PC-3 (cell line): ENCODE data around the gene MISP3. TPM values are rescaled to one million over a fixed set of nuclear protein-coding genes. Genes with fewer than 3 reads are reported as not detected.

Source experiments
- ATAC-seq: fragments of 200-7000 bp; cut with Tn5 transposase; 2 replicates; pipeline ENCODE4 v1.9.1; 2020; ENCODE audit warnings: mild to moderate bottlenecking, moderate library complexity
- BruUV-seq: library from RNA; stranded (reverse); fragments of 400-500 nt; replicated peaks from 2 replicates; lab custom pipeline; 2021; lab: Mats Ljungman, UMichigan
- CTCF ChIA-PET: fragments of 300-600 bp; sonication (Branson Sonifier 250); formaldehyde crosslinking; loops from one replicate; lab custom pipeline; 2022; ENCODE audit warnings: antibody characterized with exemption; lab: Charles Lee
- POLR2A ChIA-PET: fragments of 300-600 bp; sonication (Branson Sonifier 250); formaldehyde crosslinking; loops from one replicate; lab custom pipeline; 2022; ENCODE audit warnings: antibody characterized with exemption; ENCODE audit not compliant: unreplicated experiment; lab: Charles Lee
- DNase-seq: peaks from one replicate; pipeline ENCODE4 v3.0.0-alpha.2; 2015
- H2AFZ ChIP-seq: fragments of 300-600 bp; sonication (generic); 2 replicates; pipeline ENCODE4 v1.6.0; 2016; ENCODE audit warnings: antibody characterized with exemption, low read length
- H3F3A ChIP-seq: fragments of 300-600 bp; sonication (generic); one replicate; pipeline ENCODE4 v1.6.0; 2017; ENCODE audit warnings: antibody characterized with exemption, low read length, control low read depth, mild to moderate bottlenecking; ENCODE audit not compliant: unreplicated experiment
- H3K27ac ChIP-seq: fragments of 300-600 bp; sonication (generic); 2 replicates; pipeline ENCODE4 v1.5.1; 2016; ENCODE audit warnings: mild to moderate bottlenecking, low read length
- H3K27me3 ChIP-seq: fragments of 300-600 bp; sonication (generic); 2 replicates; pipeline ENCODE4 v1.6.1; 2016; ENCODE audit warnings: low read length, mixed read lengths
- H3K36me3 ChIP-seq: fragments of 300-600 bp; sonication (generic); 2 replicates; pipeline ENCODE4 v1.6.1; 2016; ENCODE audit warnings: low read depth, mixed run types, low read length, mixed read lengths
- H3K4me1 ChIP-seq: fragments of 300-600 bp; sonication (generic); 2 replicates; pipeline ENCODE4 v1.5.1; 2016; ENCODE audit warnings: low read length; ENCODE audit not compliant: insufficient read depth
- H3K4me2 ChIP-seq: fragments of 300-600 bp; sonication (generic); 2 replicates; pipeline ENCODE4 v1.6.0; 2016; ENCODE audit warnings: low read length
- H3K4me3 ChIP-seq: fragments of 300-600 bp; sonication (generic); 2 replicates; pipeline ENCODE4 v1.5.1; 2016; ENCODE audit warnings: mild to moderate bottlenecking, low read length, mixed read lengths
- H3K79me2 ChIP-seq: fragments of 300-600 bp; sonication (generic); 2 replicates; pipeline ENCODE4 v1.6.1; 2017; ENCODE audit warnings: low read length, mixed read lengths
- H3K9ac ChIP-seq: fragments of 300-600 bp; sonication (generic); 2 replicates; pipeline ENCODE4 v1.6.0; 2016; ENCODE audit warnings: mild to moderate bottlenecking, low read length
- H3K9me2 ChIP-seq: fragments of 300-600 bp; sonication (generic); replicated peaks from 2 replicates; pipeline ENCODE4 v1.6.1; 2016; ENCODE audit warnings: mixed run types, low read length, mixed read lengths
- H3K9me3 ChIP-seq: fragments of 300-600 bp; sonication (generic); 2 replicates; pipeline ENCODE4 v1.6.1; 2016; ENCODE audit warnings: low read length, mixed read lengths
- H4K20me1 ChIP-seq: fragments of 300-600 bp; sonication (generic); 2 replicates; pipeline ENCODE4 v1.6.1; 2016; ENCODE audit warnings: low read length, mixed read lengths
- EZH2 ChIP-seq: fragments of 300-600 bp; sonication (generic); IDR thresholded peaks from one replicate; pipeline ENCODE4 v1.6.1; 2017; ENCODE audit warnings: antibody characterized with exemption, mild to moderate bottlenecking, low read length; ENCODE audit not compliant: unreplicated experiment
- EZH2phosphoT487 ChIP-seq: fragments of 300-600 bp; sonication (generic); IDR thresholded peaks from 2 replicates; pipeline ENCODE4 v1.6.1; 2018; ENCODE audit warnings: mild to moderate bottlenecking, antibody characterized with exemption, low read length, borderline replicate concordance
- intact Hi-C: fragments of 100-400 bp; cut with micrococcal nuclease; formaldehyde crosslinking; loops from 2 replicates; pipeline ENCODE4 v1.9.0; 2023
- total RNA-seq: library from RNA; depleted of rRNA; stranded (reverse); fragments of >200 nt; gene quantifications from 2 replicates; pipeline ENCODE4 v1.2.3, GENCODE V29; 2014
- TF ChIP-seq, protein P1 (sequence below): fragments of 300-600 bp; sonication (generic); conservative IDR thresholded peaks from 2 replicates; pipeline ENCODE4 v1.5.1; 2017; ENCODE audit warnings: antibody characterized with exemption, low read depth, mild to moderate bottlenecking, low read length

Gene MISP3
- total RNA-seq, 1 experiment from 2014 or later: 6.1 TPM

DNA sequence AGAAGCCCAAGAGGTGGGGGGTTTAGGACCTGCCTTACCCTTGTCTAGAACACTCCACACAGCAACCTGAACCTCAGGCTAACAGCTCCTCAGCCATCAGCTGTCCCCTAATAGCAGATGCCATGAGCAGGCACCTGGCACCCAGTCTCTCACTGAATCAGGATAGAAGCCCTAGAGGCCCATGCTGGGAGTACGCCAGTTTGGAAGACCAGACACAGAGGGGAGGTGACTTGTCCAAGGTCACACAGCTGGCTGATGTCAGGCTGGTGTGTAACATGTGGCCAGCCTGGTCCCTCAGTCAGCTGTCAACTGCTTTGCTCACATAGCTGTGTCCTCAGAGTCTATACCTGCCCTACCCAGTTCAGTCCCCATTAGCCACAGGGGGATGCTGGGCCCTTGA is 30.7 kb downstream of the MISP3 start:
- TF ChIP-seq EZH2phosphoT487 (no peak), EZH2 (no peak)
- TF ChIP-seq, protein P1, sequence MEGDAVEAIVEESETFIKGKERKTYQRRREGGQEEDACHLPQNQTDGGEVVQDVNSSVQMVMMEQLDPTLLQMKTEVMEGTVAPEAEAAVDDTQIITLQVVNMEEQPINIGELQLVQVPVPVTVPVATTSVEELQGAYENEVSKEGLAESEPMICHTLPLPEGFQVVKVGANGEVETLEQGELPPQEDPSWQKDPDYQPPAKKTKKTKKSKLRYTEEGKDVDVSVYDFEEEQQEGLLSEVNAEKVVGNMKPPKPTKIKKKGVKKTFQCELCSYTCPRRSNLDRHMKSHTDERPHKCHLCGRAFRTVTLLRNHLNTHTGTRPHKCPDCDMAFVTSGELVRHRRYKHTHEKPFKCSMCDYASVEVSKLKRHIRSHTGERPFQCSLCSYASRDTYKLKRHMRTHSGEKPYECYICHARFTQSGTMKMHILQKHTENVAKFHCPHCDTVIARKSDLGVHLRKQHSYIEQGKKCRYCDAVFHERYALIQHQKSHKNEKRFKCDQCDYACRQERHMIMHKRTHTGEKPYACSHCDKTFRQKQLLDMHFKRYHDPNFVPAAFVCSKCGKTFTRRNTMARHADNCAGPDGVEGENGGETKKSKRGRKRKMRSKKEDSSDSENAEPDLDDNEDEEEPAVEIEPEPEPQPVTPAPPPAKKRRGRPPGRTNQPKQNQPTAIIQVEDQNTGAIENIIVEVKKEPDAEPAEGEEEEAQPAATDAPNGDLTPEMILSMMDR: no peak

DNA sequence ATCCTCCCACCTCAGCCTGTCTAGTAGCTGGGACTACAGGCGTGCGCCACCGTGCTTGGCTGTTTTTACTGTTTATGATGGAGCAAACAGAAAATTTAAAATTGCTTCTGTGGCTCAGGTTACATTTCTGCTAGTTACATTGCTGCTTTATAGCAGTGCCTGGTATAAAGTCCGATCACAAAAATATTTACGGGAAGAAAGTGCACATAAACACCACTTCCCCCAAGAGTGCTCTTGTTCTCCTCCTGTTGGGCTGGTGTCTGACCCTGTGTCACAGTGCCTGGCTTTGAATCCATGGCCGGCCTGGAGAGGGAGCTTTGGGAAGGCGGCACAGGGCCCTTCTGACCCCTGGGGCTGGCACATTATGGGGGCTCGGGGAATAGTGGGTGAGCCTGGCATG is 33.1 kb downstream of the MISP3 start:
- Histone ChIP-seq H3K79me2 (peaks cover 3% of the 10 kb centered on the region; the same call in 1 of the 2 replicates), H3F3A (no peaks in the 10 kb centered on the region), H3K9me3 (no peaks in the 10 kb centered on the region), H3K27me3 (no peaks in the 10 kb centered on the region), H3K4me2 (no peak overlapping the region), H3K9ac (no peak overlapping the region), H2AFZ (no peak overlapping the region), H3K9me2 (no peaks in the 10 kb centered on the region), H3K4me1 (peaks cover 7% of the 10 kb centered on the region; the same call in 1 of the 2 replicates), H3K36me3 (peaks cover 17% of the 10 kb centered on the region), H4K20me1 (no peaks in the 10 kb centered on the region), H3K4me3 (no peak overlapping the region), H3K27ac (no peak overlapping the region)
- no peak for ATAC-seq
- CTCF ChIA-PET: interaction anchor here (0.6 kb wide), 1 partner anchor 348 kb away, joined by 3 read pairs; no protein-coding TSS in a partner anchor
- POLR2A ChIA-PET: no interaction called here
- DNase-seq: no peak
- TF ChIP-seq EZH2: no peak
- no peak for TF ChIP-seq EZH2phosphoT487
- TF ChIP-seq, protein P1: no peak
- no TSS peak for BruUV-seq
- intact Hi-C loops: no loop called here

More for the DNA sequence above, 30.7 kb downstream of the MISP3 start:
- Histone ChIP-seq H3K4me1 (peaks cover 7% of the 10 kb centered on the region; the same call in 1 of the 2 replicates), H3K79me2 (no peaks in the 10 kb centered on the region), H3K36me3 (peaks cover 20% of the 10 kb centered on the region), H3K27me3 (no peaks in the 10 kb centered on the region), H3F3A (no peaks in the 10 kb centered on the region), H3K4me2 (no peak overlapping the region), H3K27ac (no peak overlapping the region), H4K20me1 (no peaks in the 10 kb centered on the region), H3K9me3 (no peaks in the 10 kb centered on the region), H3K9ac (no peak overlapping the region), H2AFZ (no peak overlapping the region), H3K4me3 (no peak overlapping the region), H3K9me2 (no peaks in the 10 kb centered on the region)
- no peak for DNase-seq
- intact Hi-C loops: no loop called here
- BruUV-seq: no TSS peak
- CTCF ChIA-PET: no interaction called here
- POLR2A ChIA-PET: no interaction called here
- no peak; the same call in 1 of the 2 replicates for ATAC-seq

DNA sequence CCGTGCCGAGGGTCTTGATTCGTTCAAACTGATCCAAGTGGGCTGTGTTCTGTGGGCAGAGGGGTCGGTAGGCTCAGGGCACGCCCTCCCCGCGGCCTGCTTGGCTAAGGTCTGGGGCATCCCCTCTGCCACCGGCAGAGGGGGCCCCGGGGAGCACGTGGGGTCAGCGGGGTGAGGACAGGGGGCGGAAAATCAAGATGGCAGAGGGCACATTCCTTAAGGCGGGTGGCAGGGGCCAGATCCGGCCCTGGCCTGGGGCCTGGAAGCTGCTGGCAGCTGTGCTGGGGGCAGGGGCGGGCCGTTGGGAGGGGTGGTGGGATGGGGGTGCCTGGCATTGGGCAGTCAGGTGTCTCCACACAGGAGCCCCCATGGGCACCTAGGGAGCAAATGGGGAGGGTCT is 34.3 kb downstream of the MISP3 start:
- Histone ChIP-seq H3K4me3 (no peak overlapping the region), H3K9ac (no peak overlapping the region), H3K79me2 (peaks cover 3% of the 10 kb centered on the region; the same call in 1 of the 2 replicates), H3K27me3 (no peaks in the 10 kb centered on the region), H3F3A (no peaks in the 10 kb centered on the region), H3K4me2 (no peak overlapping the region), H3K27ac (no peak overlapping the region), H2AFZ (no peak overlapping the region), H3K9me2 (no peaks in the 10 kb centered on the region), H4K20me1 (no peaks in the 10 kb centered on the region), H3K4me1 (peaks cover 7% of the 10 kb centered on the region; the same call in 1 of the 2 replicates), H3K36me3 (peaks cover 13% of the 10 kb centered on the region; the same call in 1 of the 2 replicates), H3K9me3 (no peaks in the 10 kb centered on the region)
- CTCF ChIA-PET: no interaction called here
- POLR2A ChIA-PET: no interaction called here
- TF ChIP-seq EZH2: no peak
- no peak for TF ChIP-seq EZH2phosphoT487
- TF ChIP-seq, protein P1: no peak
- intact Hi-C loops: no loop called here
- BruUV-seq: no TSS peak
- ATAC-seq: no peak
- no peak for DNase-seq
